ENCODE measurements around the gene NYAP1.

- TF ChIP-seq CTCF (IDR thresholded peaks at IDR 0.05; ENCODE audit: insufficient read depth, low read depth, low read length) (no peak), EZH2 (IDR thresholded peaks at IDR 0.05; ENCODE audit: insufficient read depth, low read length) (no peak)
These were observed 26.9 kb downstream of the NYAP1 start for GRCh38 chr7:100510437-100511239.
